ENCODE results near the gene H2BK1.

Gene H2BK1

DNA sequence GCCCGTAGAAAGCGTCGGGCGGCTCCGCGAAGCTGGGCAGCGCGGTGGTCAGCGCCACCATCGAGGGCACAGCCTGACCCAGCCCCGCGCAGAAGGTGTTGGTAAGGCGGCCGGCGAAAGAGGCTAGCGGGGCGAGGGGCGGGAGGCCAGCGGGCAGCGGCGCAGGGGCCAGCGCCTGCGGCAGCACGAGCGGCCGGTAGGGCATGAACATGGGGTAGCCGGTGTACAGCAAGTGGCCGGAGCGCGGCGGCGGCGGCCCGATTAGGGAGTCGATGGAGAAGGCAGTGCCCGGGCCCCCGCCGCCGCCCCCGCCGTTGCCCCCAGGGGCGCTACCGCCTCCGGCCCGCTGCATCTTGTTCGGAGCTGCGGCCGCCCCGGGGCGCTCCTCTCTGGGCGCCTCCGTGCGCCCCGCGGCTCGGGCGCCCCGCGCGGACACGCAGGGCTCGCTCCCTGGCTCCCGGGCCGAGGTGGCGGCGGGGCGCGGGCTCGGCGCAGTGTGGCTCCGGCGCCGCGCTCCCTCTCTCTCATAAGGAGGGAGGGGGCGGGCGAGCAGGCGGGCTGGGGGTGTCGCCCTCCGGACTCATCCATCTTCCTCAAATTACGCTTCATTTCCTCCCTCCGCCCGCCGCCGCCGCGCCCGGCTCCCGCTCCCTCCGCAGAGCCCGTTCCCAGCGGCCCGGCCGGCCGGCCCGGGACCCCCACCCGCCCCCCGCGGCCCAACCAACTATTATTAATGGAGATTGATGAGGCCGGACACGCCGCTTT, 42.9 kb downstream of the H2BK1 start, which contains the start of gene GBX1:
Gene GBX1, minus strand, starts transcription at position 498 of the 765 bp plus-strand sequence. Its CDS starts 146 bp downstream, at position 352.
- H3K9me3 Mint-ChIP-seq, result peaks cover 2% of the 10 kb centered on the region
- peak; percentile 83 for DNase-seq

DNA sequence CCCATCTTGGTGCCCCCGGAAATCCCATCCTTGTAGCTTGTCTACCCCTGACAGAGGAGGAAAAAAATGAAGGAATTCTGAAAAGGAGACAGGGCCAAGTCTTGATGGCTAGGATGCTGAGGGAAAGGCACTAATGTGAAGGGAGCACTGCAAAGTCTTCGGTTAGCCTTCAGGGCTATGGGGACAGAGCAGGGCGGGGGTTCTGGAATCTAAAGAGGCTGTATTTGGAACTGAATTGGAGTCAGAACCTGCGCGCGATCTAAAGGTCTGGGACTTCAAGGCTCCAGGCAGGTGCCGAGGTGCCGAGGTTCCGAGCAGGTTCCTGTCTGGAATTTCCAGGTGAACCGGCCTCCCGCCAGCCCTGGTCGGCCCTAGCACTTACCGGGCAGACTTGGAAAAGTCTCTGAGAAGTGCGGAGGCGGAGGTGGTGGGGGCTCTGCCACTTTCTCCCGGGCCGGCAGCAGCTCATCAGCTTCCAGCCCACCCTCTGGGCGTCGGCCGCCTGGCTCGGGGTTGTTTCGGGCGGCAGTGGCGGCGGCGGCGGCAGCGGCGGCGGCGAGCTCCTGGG, 43.6 kb downstream of the H2BK1 start:
- DNase-seq, result no peak
- TF ChIP-seq, protein P1, sequence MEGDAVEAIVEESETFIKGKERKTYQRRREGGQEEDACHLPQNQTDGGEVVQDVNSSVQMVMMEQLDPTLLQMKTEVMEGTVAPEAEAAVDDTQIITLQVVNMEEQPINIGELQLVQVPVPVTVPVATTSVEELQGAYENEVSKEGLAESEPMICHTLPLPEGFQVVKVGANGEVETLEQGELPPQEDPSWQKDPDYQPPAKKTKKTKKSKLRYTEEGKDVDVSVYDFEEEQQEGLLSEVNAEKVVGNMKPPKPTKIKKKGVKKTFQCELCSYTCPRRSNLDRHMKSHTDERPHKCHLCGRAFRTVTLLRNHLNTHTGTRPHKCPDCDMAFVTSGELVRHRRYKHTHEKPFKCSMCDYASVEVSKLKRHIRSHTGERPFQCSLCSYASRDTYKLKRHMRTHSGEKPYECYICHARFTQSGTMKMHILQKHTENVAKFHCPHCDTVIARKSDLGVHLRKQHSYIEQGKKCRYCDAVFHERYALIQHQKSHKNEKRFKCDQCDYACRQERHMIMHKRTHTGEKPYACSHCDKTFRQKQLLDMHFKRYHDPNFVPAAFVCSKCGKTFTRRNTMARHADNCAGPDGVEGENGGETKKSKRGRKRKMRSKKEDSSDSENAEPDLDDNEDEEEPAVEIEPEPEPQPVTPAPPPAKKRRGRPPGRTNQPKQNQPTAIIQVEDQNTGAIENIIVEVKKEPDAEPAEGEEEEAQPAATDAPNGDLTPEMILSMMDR (IDR thresholded peaks at IDR 0.05), result no peak

More for the DNA sequence above, 42.9 kb downstream of the H2BK1 start, which contains the start of gene GBX1:
- Mint-ChIP-seq H3K4me1 (peaks cover 24% of the 10 kb centered on the region), H3K27ac (no peak within 1 kb of the TSS), H3K36me3 (ENCODE audit: low read depth) (no peaks in the 10 kb centered on the region), H3K4me3 (peak within 1 kb of the TSS; percentile 77), H3K27me3 (ENCODE audit: low read depth, poor library complexity) (peaks cover 43% of the 10 kb centered on the region)
- TF ChIP-seq, protein P1 (IDR thresholded peaks at IDR 0.05), result no peak

DNA sequence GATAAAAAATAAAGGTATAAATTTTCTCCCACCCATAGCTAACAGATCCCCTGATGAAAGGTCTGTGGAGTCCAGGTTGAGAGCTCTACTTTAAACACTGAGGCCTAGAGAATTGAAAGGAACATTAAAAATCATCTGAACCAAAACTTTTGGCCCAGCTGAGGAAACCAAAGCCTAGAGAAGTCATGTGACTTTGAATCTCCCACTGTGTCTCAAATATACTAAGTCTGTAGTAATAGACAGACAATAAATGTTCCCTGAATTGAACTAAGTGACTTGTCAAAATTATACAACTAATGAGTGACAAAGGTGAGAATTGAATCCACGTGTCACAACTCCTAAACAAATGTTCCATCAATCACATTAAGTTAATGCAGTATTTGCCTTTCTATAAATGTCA, 48.5 kb downstream of the H2BK1 start:
- TF ChIP-seq, protein P1 (IDR thresholded peaks at IDR 0.05), result no peak
- H3K4me1 Mint-ChIP-seq, result peaks cover 5% of the 10 kb centered on the region
- H3K27ac Mint-ChIP-seq, result no peak overlapping the region
- no peak overlapping the region for H3K4me3 Mint-ChIP-seq
- no peaks in the 10 kb centered on the region for H3K27me3 Mint-ChIP-seq (ENCODE audit: low read depth, poor library complexity)
- H3K36me3 Mint-ChIP-seq (ENCODE audit: low read depth), result no peaks in the 10 kb centered on the region
- no peaks in the 10 kb centered on the region for H3K9me3 Mint-ChIP-seq
- no peak for DNase-seq

More for the DNA sequence above, 43.6 kb downstream of the H2BK1 start:
- Mint-ChIP-seq H3K4me1 (peaks cover 20% of the 10 kb centered on the region), H3K27ac (no peak overlapping the region), H3K9me3 (no peaks in the 10 kb centered on the region), H3K36me3 (ENCODE audit: low read depth) (no peaks in the 10 kb centered on the region), H3K4me3 (peak overlapping the region; percentile 74), H3K27me3 (ENCODE audit: low read depth, poor library complexity) (peaks cover 37% of the 10 kb centered on the region)

Measured in nephron progenitor cell (in vitro differentiated cells).